AG04449 (cell line): ENCODE results near the gene TCP11L2.

Experiments
- CTCF ChIA-PET: fragments of 350-600 bp; formaldehyde crosslinking; extraction: SDS; loops from one replicate; lab custom pipeline; 2021; ENCODE audit warnings: antibody characterized with exemption; lab: Yijun Ruan, JAX
- POLR2A ChIA-PET: fragments of 400-600, 350-600 bp; formaldehyde crosslinking; extraction: SDS; loops from one replicate; lab custom pipeline; 2020; ENCODE audit warnings: antibody characterized with exemption, inconsistent platforms; lab: Yijun Ruan, JAX
- DNase-seq: peaks from one replicate; pipeline ENCODE4 v3.0.0-alpha.2; 2010; ENCODE audit warnings: low read depth, low spot score
- H3K4me3 ChIP-seq: 2 replicates; pipeline ENCODE4 v1.5.1; 2011; ENCODE audit warnings: low read depth, mild to moderate bottlenecking, control low read depth, low read length
- TF ChIP-seq, protein P1 (sequence below): IDR thresholded peaks from one replicate; pipeline ENCODE4 v1.5.1; 2011; ENCODE audit warnings: mild to moderate bottlenecking, moderate library complexity, low read length, control low read depth, inconsistent platforms; ENCODE audit not compliant: insufficient read depth; ENCODE audit errors: missing control alignments

TCP11L2 gene

GRCh38 chr12:106353175-106353574 lies 50.6 kb downstream of the TCP11L2 start:
- ChIA-PET POLR2A (no interaction called here), CTCF (interaction anchor here (1.1 to 7.3 kb wide), 5 partner anchors 10 to 132 kb away, joined by 3 to 88 read pairs (median 3); no protein-coding TSS in a partner anchor)
- no peak for DNase-seq
- TF ChIP-seq, protein P1, sequence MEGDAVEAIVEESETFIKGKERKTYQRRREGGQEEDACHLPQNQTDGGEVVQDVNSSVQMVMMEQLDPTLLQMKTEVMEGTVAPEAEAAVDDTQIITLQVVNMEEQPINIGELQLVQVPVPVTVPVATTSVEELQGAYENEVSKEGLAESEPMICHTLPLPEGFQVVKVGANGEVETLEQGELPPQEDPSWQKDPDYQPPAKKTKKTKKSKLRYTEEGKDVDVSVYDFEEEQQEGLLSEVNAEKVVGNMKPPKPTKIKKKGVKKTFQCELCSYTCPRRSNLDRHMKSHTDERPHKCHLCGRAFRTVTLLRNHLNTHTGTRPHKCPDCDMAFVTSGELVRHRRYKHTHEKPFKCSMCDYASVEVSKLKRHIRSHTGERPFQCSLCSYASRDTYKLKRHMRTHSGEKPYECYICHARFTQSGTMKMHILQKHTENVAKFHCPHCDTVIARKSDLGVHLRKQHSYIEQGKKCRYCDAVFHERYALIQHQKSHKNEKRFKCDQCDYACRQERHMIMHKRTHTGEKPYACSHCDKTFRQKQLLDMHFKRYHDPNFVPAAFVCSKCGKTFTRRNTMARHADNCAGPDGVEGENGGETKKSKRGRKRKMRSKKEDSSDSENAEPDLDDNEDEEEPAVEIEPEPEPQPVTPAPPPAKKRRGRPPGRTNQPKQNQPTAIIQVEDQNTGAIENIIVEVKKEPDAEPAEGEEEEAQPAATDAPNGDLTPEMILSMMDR, result no peak
- H3K4me3 ChIP-seq, result no peak overlapping the region

DNA sequence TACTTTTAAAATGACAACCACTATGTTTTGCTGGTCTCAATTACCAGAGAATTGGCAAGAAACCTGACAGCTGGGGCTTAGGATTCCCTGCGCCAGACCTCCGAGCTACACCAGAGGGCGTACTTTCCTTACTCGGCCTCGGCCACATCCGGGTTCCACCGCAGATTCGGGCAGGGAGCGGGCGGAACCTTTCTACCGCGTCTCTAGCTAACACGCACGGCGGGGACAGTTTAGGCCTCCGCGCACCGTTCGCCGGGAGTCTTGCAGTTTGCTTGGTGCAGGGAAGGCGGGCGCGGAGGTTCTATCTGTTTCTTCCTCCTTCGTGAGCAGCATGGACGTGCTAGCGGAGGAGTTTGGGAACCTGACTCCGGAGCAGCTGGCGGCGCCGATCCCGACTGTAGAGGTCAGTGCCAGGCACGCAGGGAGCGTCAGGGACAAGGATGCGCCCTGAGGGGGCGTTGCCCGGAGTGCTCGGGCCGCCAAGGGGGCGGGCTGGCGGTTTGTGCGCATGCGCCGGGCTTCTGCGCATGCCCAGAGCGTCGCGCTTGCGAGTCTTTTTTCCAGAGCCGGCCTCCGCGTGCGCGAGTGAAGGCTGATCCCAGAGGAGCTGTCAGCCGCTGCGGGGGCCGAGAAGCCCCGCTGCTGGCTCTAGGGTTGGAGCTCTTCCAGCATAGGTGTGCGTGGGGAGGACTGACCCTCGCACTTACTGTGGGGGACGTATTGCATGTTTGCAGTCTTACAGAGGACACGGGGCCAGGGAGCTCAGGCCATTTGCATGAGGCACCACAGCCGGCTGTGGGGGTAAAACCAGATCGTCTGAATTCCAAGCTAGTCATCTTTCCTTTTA lies 55.2 kb downstream of the TCP11L2 start, which contains the start of gene POLR3B:
POLR3B (plus strand) TSS at position 200 of the 847 bp plus-strand sequence; CDS start at position 332, 132 bp downstream.
- peak; percentile 69 for DNase-seq
- POLR2A ChIA-PET, result interaction anchor here (0.5 to 2.4 kb wide), 10 partner anchors 11 to 598 kb away, joined by 3 to 13 read pairs (median 4); partner anchors contain the start of genes CKAP4, RIC8B and TMEM263
- TF ChIP-seq, protein P1, result peak; percentile 90
- CTCF ChIA-PET, result interaction anchor here (0.6 to 7.3 kb wide), 41 partner anchors 9 to 648 kb away, joined by 3 to 88 read pairs (median 4); partner anchors contain the start of gene TMEM263
- H3K4me3 ChIP-seq, result peak within 1 kb of the TSS; percentile 97

DNA sequence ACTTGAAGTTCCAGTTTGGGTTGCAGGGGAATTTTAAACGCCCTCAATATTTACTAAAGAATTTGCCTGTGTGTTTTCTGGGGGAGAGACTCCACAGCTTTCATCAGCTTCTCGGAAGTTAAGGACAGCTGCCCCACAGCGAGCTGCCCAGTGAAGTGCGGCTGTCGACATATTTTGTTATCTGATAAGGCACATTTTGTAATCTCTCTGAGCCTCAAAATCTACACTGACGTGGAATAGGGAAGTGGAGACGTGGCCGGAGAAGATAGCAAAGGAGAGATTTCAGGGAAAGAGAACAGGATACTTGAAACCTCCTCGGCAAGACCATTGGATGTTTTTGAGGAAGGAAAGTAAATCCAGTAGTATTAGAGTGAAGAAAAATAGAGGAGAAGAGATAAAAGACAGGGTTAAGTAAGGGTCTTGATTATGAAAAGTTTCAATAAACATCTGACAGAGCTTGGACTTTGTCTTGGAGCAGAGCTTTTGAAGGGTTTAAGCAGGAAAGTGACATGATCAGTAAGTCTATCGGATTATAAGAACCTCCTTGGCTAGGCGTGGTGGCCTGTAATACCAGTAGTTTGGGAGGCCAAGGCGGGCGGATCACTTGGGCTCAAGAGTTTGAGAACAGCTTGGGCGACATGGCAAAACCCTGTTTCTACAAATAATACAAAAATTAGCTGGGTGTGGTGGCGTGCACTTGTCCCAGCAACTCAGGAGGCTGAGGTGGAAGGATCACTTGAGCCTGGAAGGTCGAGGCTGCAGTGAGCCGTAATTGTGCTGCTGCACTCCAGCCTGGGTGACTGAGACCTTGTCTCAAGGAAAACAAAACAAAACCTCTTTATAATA lies 56.1 kb downstream of the TCP11L2 start:
- peak overlapping the region; percentile 97 for H3K4me3 ChIP-seq
- CTCF ChIA-PET, result interaction anchor here (0.7 to 7.3 kb wide), 27 partner anchors 10 to 595 kb away, joined by 3 to 88 read pairs (median 5); no protein-coding TSS in a partner anchor
- POLR2A ChIA-PET, result interaction anchor here (0.6 to 2.4 kb wide), 7 partner anchors 10 to 598 kb away, joined by 3 to 13 read pairs (median 4); partner anchors contain the start of genes CKAP4, RIC8B and TMEM263
- TF ChIP-seq, protein P1, result no peak
- no peak for DNase-seq

DNA sequence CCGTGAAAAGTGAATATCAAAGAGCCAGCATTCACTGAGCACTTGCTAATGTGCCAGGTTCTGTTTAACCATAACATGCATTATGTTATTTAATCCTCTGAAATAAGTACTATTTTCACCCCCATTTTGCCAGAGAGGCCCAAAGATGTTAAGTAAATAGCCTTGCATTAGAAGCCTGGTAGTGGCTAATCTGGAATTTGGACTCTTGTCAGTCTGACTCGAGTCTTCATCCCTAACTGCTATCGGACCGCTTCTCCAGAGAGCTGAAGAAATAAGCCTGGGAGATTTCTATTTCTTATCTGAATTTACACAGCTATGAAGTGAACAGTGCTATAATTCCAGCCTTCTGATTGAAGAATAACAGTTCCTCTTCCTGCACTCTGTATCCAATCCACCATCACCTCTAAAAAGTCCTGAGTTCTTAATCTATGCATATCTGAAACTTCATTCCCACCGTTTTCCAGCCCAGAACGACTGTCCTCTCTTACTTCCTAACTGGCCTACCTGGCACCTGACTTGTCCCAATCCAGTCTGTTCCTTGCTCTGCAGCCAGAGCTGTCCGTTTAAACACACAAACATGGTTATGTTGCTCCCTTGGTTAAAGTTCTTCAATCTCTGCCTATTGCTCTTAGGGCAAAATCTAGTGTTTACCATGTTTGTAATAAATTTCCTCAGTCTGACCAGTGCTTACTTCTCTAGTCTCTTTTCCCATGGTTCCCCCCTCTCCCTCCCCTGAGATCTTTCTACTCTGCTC lies 57.3 kb downstream of the TCP11L2 start:
- ChIA-PET POLR2A (no interaction called here), CTCF (interaction anchor here (0.9 to 1.9 kb wide), 4 partner anchors 9 to 560 kb away, joined by 3 to 10 read pairs (median 4); no protein-coding TSS in a partner anchor)
- no peak for DNase-seq
- TF ChIP-seq, protein P1, result no peak
- H3K4me3 ChIP-seq, result no peak overlapping the region

DNA sequence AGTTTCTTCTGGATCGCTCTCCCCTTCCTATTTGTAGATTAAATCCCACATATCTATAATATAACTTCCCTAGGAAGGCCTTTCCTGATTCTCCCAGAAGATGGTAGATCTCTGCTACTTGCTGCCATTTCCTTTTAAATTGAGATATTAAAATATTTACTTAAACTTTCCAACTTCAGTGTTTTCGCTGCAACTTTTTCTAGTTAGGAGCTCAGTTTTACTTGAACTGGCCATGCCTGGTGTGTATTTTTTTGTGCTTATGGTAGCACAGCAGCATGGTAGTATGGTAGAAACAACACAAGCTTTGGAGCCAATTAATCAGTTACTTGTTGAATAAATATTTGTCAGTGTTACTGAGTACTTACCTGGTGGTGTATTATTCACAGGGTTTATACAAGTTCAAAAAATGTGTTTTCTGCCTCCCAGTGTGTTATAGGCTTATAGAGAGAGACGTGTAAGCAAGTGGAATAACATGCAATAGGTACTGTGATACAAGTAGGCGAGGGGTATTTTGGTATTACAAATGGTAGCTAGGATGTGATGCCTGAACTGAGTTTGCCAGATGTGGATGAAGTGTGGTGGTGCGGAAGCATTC lies 58.0 kb downstream of the TCP11L2 start:
- DNase-seq, result no peak
- ChIA-PET POLR2A (no interaction called here), CTCF (interaction anchor here (0.9 to 1.9 kb wide), 4 partner anchors 9 to 562 kb away, joined by 3 to 10 read pairs (median 3); no protein-coding TSS in a partner anchor)
- TF ChIP-seq, protein P1, result no peak
- H3K4me3 ChIP-seq, result no peak overlapping the region
